DOHH2 (cell line): ENCODE data around the gene RGS9.

Source experiments
- H3F3A ChIP-seq: fragments of 200-600 bp; sonication (generic), shearing (Covaris generic); 2 replicates; pipeline ENCODE4 v1.6.0; 2016; ENCODE audit warnings: antibody characterized with exemption, mild to moderate bottlenecking; ENCODE audit not compliant: control insufficient read depth, insufficient read depth
- H3K27ac ChIP-seq: fragments of 200-600 bp; sonication (generic); 2 replicates; pipeline ENCODE4 v1.5.1; 2014; ENCODE audit warnings: low read depth, mild to moderate bottlenecking, low read length, moderate library complexity
- H3K27me3 ChIP-seq: fragments of 200-600 bp; sonication (generic); 2 replicates; pipeline ENCODE4 v1.6.1; 2014; ENCODE audit warnings: mild to moderate bottlenecking, low read length, mixed read lengths; ENCODE audit not compliant: control insufficient read depth
- H3K36me3 ChIP-seq: fragments of 200-600 bp; sonication (generic); 2 replicates; pipeline ENCODE4 v1.6.1; 2014; ENCODE audit warnings: mild to moderate bottlenecking, low read length, moderate library complexity, mixed read lengths; ENCODE audit not compliant: control insufficient read depth
- H3K4me1 ChIP-seq: fragments of 200-600 bp; sonication (generic); 2 replicates; pipeline ENCODE4 v1.6.1; 2014; ENCODE audit warnings: mild to moderate bottlenecking, low read length, mixed read lengths; ENCODE audit not compliant: control insufficient read depth
- H3K4me2 ChIP-seq: fragments of 200-600 bp; sonication (generic); 2 replicates; pipeline ENCODE4 v1.6.0; 2014; ENCODE audit warnings: mild to moderate bottlenecking, low read length, moderate library complexity
- H3K4me3 ChIP-seq: fragments of 200-600 bp; sonication (generic); 2 replicates; pipeline ENCODE4 v1.5.1; 2014; ENCODE audit warnings: mild to moderate bottlenecking, low read length, mixed read lengths
- H3K79me2 ChIP-seq: fragments of 200-600 bp; sonication (generic); 2 replicates; pipeline ENCODE4 v1.6.1; 2014; ENCODE audit warnings: mild to moderate bottlenecking, low read length, mixed read lengths; ENCODE audit not compliant: control insufficient read depth
- H3K9me2 ChIP-seq: fragments of 200-600 bp; sonication (generic); replicated peaks from 2 replicates; pipeline ENCODE4 v1.6.1; 2014; ENCODE audit warnings: mild to moderate bottlenecking, low read length, mixed read lengths; ENCODE audit not compliant: control insufficient read depth
- H3K9me3 ChIP-seq: fragments of 200-600 bp; sonication (generic); 2 replicates; pipeline ENCODE4 v1.6.1; 2014; ENCODE audit warnings: antibody characterized with exemption, low read length, mixed read lengths; ENCODE audit not compliant: control insufficient read depth, insufficient read depth
- H4K20me1 ChIP-seq: fragments of 200-600 bp; sonication (generic); 2 replicates; pipeline ENCODE4 v1.6.0; 2014; ENCODE audit warnings: low read depth, mild to moderate bottlenecking, antibody characterized with exemption, low read length, moderate library complexity; ENCODE audit not compliant: control insufficient read depth, insufficient read depth
- CTCF ChIP-seq: fragments of 200-600 bp; sonication (generic); IDR thresholded peaks from one replicate; pipeline ENCODE4 v1.5.1; 2014; ENCODE audit warnings: antibody characterized with exemption, mild to moderate bottlenecking, low read depth, low read length; ENCODE audit not compliant: poor library complexity, severe bottlenecking
- EZH2phosphoT487 ChIP-seq: fragments of 200-600 bp; sonication (generic); IDR thresholded peaks from 2 replicates; pipeline ENCODE4 v1.6.1; 2017; ENCODE audit warnings: borderline replicate concordance, mild to moderate bottlenecking, antibody characterized with exemption, low read length, moderate library complexity, mixed read lengths

The RGS9 gene

DNA sequence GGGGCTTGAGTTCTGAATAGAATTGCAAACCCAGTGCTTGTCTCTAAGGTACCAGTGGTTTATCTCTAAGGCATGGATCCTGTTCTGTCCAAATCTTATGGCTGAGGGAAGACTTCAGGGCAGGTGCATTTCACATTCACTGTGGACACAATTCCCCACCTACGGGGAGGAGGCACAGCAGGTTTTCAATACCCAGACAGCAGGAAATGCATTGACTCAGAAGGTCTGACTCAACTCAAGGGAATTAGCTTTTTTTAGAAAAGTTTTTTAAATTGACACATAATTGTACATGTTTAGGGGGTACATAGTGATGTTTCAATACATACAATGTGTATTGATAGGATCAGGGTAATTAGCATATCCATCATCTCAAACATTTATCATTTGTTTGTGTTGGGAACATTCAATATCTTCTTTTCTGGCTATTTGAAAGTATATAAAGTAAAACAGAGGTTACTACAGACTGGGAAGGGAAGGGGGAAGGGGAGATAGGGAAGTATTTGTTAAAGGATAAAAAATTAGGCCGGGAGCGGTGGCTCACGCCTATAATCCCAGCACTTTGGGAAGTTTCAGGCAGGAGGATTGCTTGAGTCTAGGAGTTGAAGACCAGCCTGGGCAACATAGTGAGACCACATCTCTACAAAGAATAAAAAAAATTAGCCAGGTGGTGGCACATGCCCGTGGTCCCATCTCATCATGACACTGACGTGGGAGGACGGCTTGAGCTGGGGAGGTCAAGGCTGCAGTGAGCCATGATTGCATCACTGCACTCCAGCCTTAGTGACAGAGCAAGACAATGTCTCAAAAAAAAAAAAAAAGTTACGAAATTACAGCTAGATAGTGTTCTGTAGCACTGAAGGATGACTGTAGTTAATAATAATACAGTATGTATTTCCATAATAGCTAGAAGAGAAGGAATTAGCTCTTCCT lies 54.9 kb downstream of the RGS9 start:
- Histone ChIP-seq H3K4me1 (peaks cover 53% of the 10 kb centered on the region), H3K27ac (no peak overlapping the region), H3K36me3 (peaks cover 22% of the 10 kb centered on the region), H3K27me3 (no peaks in the 10 kb centered on the region), H3K4me2 (no peak overlapping the region), H3K9me2 (no peaks in the 10 kb centered on the region), H3K4me3 (no peak overlapping the region), H3K79me2 (no peaks in the 10 kb centered on the region), H3K9me3 (no peaks in the 10 kb centered on the region), H3F3A (peaks cover 2% of the 10 kb centered on the region; the same call in 1 of the 2 replicates), H4K20me1 (no peaks in the 10 kb centered on the region)
- no peak for TF ChIP-seq EZH2phosphoT487
- no peak for TF ChIP-seq CTCF

- Histone ChIP-seq H3F3A (0 out of 2 replicates have a peak, but pooled peaks cover 2% of the 10 kb centered on the region), H3K27ac (no peak overlapping the region), H3K36me3 (peaks cover 26% of the 10 kb centered on the region), H3K4me3 (no peak overlapping the region), H3K9me2 (no peaks in the 10 kb centered on the region), H3K9me3 (no peaks in the 10 kb centered on the region), H3K79me2 (no peaks in the 10 kb centered on the region), H3K4me1 (peaks cover 54% of the 10 kb centered on the region), H3K4me2 (no peak overlapping the region), H3K27me3 (no peaks in the 10 kb centered on the region), H4K20me1 (no peaks in the 10 kb centered on the region)
- TF ChIP-seq CTCF, result no peak
- TF ChIP-seq EZH2phosphoT487, result no peak
Measured at GRCh38 chr17:65193305-65193704, 56.1 kb downstream of the RGS9 start.

DNA sequence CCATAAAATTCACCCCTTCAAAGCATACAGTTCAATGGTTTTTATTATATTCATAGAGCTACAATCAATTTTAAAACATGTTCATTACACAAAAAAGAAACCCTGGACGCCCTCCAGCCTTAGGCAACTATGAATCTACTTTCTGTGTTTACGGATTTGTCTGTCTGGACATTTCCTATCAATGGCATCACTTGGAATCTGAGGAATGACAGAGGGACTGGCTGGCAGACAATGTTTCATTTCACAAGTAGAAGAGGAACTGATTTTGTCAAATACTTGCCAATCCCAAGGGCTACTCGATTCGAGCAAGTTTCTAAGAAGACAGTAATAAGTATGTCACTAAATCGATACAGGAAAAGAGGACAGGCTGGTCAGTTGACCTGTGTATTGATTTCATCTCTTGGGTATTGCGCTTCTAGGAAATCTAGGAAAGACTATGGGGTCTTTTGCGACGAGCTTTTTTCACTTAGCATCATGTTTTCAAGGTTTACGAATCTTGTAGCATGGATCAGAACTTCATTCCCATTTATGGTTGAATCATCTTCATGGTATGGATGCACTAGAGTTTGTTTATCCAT lies 56.6 kb downstream of the RGS9 start:
- H3K36me3 ChIP-seq, result peaks cover 30% of the 10 kb centered on the region
- H3K4me3 ChIP-seq, result no peak overlapping the region
- TF ChIP-seq EZH2phosphoT487, result no peak
- no peak for TF ChIP-seq CTCF
- H3K9me2 ChIP-seq, result no peaks in the 10 kb centered on the region
- H4K20me1 ChIP-seq, result no peaks in the 10 kb centered on the region
- peaks cover 58% of the 10 kb centered on the region for H3K4me1 ChIP-seq
- 0 out of 2 replicates have a peak, but pooled peaks cover 2% of the 10 kb centered on the region for H3F3A ChIP-seq
- H3K27me3 ChIP-seq, result no peaks in the 10 kb centered on the region
- no peak overlapping the region for H3K4me2 ChIP-seq
- H3K27ac ChIP-seq, result no peak overlapping the region
- H3K79me2 ChIP-seq, result peaks cover 3% of the 10 kb centered on the region
- no peaks in the 10 kb centered on the region for H3K9me3 ChIP-seq
